ENCODE measurements around the gene MYRF.
A peak's percentile ranks its signal among the peaks of the same experiment; 100 is the strongest.

DNA sequence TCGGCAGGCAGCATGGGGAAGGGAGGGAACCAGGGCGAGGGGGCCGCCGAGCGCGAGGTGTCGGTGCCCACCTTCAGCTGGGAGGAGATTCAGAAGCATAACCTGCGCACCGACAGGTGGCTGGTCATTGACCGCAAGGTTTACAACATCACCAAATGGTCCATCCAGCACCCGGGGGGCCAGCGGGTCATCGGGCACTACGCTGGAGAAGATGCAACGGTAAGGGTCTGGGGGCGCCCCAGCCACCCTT, 75.9 kb downstream of the MYRF start:
- TF ChIP-seq, protein P1, sequence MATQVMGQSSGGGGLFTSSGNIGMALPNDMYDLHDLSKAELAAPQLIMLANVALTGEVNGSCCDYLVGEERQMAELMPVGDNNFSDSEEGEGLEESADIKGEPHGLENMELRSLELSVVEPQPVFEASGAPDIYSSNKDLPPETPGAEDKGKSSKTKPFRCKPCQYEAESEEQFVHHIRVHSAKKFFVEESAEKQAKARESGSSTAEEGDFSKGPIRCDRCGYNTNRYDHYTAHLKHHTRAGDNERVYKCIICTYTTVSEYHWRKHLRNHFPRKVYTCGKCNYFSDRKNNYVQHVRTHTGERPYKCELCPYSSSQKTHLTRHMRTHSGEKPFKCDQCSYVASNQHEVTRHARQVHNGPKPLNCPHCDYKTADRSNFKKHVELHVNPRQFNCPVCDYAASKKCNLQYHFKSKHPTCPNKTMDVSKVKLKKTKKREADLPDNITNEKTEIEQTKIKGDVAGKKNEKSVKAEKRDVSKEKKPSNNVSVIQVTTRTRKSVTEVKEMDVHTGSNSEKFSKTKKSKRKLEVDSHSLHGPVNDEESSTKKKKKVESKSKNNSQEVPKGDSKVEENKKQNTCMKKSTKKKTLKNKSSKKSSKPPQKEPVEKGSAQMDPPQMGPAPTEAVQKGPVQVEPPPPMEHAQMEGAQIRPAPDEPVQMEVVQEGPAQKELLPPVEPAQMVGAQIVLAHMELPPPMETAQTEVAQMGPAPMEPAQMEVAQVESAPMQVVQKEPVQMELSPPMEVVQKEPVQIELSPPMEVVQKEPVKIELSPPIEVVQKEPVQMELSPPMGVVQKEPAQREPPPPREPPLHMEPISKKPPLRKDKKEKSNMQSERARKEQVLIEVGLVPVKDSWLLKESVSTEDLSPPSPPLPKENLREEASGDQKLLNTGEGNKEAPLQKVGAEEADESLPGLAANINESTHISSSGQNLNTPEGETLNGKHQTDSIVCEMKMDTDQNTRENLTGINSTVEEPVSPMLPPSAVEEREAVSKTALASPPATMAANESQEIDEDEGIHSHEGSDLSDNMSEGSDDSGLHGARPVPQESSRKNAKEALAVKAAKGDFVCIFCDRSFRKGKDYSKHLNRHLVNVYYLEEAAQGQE (IDR thresholded peaks at IDR 0.05; ENCODE audit: insufficient replicate concordance, low read depth): no peak
- TF ChIP-seq, protein P2, sequence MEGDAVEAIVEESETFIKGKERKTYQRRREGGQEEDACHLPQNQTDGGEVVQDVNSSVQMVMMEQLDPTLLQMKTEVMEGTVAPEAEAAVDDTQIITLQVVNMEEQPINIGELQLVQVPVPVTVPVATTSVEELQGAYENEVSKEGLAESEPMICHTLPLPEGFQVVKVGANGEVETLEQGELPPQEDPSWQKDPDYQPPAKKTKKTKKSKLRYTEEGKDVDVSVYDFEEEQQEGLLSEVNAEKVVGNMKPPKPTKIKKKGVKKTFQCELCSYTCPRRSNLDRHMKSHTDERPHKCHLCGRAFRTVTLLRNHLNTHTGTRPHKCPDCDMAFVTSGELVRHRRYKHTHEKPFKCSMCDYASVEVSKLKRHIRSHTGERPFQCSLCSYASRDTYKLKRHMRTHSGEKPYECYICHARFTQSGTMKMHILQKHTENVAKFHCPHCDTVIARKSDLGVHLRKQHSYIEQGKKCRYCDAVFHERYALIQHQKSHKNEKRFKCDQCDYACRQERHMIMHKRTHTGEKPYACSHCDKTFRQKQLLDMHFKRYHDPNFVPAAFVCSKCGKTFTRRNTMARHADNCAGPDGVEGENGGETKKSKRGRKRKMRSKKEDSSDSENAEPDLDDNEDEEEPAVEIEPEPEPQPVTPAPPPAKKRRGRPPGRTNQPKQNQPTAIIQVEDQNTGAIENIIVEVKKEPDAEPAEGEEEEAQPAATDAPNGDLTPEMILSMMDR (IDR thresholded peaks at IDR 0.05; ENCODE audit: insufficient read depth, low read length): no peak
- TF ChIP-seq POLR2AphosphoS5 (IDR thresholded peaks at IDR 0.05; ENCODE audit: low read depth) (0 out of 2 replicates have a peak, but pooled peaks have one; percentile 2), SPI1 (IDR thresholded peaks at IDR 0.05; ENCODE audit: borderline replicate concordance, low read depth) (no peak)

Measured in HL-60 (cell line).